SK-N-MC (cell line): ENCODE data around the gene MATCAP1.

Experiments used
- EZH2 ChIP-seq: fragments of 200-600 bp; sonication (generic); IDR thresholded peaks from one replicate; pipeline ENCODE4 v1.6.1; 2017; ENCODE audit warnings: antibody characterized with exemption
- FOXP2 ChIP-seq: optimal IDR thresholded peaks from 2 replicates; pipeline ENCODE3; 2011; ENCODE audit warnings: mild to moderate bottlenecking, moderate library complexity; ENCODE audit not compliant: insufficient read depth; ENCODE audit errors: extremely low read length, control extremely low read depth
- POLR2AphosphoS5 ChIP-seq: IDR thresholded peaks from 2 replicates; pipeline ENCODE4 v1.6.1; 2012; ENCODE audit warnings: mild to moderate bottlenecking, low read depth, low read length, borderline replicate concordance

DNA sequence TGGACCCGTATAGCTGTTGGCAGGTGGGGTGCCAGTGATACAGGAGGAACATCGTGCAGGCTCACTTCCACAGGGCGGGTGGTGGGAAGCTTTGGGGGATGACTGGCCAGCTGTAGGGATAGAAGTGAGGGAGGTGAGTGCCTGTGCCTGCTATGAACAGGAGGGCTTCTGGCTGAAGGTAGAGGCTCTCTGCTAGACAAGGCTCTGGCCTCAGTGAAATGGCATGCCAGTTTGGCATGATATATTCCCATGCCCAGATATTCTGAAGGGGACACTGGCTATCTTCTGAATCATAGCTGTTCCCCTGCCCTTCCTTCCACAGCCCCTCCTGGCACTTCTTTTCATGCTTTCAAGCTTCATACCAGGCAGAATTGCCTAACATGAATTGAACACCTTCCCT is 54.9 kb downstream of the MATCAP1 start:
- TF ChIP-seq EZH2 (no peak), FOXP2 (no peak), POLR2AphosphoS5 (no peak)
